Kidney glomerular epithelial cell (primary cell): Measurements from ENCODE around the gene TMEM205.

Experiments
- DNase-seq: peaks from one replicate; lab custom pipeline; 2025; lab: John Stamatoyannopoulos, UW

The TMEM205 gene

DNA sequence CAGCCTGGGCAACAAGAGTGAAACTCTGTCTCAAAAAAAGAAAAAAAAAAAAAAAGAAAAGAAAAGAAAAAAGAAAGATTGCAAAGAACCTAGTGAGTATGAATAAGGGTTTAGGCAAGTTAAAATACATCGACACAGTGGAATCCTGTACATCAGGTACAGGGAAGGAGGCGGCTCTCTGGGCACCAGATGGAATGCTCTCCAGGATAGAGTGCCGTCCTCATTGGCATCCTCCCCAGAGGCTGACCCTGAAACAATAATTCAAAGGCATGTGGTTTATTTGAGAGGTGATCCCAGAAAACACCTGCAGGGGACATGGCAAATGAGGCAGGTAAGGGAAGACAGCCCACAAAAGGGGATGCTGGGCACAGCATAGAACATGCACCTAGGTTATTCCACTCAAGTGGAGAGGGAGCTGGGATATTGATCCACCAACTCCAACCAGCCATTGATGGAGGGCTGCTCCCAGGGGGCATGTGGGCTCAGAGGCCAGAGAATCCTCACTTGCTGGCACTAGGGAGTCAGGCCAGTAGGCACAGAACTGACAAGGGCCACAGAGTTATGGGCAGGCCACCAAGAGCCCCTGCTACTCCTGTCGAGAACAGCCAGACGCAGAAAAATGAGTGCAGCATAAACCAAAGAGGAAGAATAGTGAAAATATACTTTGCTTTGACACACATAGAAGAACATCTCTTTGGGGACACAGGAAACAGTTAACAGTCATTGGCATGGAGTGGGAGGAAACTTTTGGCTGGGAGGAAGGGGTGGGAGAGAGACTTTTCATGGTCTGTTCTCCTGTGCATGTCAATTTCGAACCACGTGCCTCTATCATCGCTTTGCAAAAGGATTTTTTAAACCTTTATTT lies 45.9 kb downstream of the TMEM205 start:
- no peak for DNase-seq

GRCh38 chr19:11296264-11296663 lies 49.8 kb downstream of the TMEM205 start:
- DNase-seq, result no peak

DNA sequence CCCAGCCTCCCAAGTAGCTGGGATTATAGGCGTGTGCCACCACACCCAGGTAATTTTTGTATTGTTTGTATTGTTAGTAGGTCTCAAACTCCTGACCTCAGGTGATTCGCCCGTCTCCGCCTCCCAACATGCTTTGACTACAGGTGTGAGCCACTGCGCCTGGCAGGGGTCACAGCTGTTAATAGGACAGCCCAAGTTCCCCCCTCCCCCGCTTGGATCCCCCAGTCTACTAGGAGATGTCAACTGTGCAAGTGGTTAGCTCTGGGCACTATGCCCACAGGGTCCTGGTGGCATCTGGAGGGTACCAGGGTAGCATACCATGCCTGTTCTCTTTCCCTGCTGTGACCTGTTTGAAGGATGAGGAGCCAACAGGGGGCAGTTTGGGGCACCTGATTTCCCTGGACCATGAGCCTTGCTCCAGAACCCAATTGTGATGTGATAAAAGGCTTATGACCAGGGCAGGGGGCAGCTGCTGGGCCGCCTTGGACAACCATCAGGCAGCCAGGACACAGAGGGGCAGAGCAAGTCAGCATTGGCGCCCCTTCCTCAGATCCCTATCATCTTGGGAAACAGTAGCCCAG lies 50.3 kb downstream of the TMEM205 start, which contains the start of gene TSPAN16:
Gene TSPAN16, plus strand, starts transcription at position 496 of the 581 bp plus-strand sequence. CDS start 138 bp downstream, outside the sequence.
- DNase-seq, result no peak

DNA sequence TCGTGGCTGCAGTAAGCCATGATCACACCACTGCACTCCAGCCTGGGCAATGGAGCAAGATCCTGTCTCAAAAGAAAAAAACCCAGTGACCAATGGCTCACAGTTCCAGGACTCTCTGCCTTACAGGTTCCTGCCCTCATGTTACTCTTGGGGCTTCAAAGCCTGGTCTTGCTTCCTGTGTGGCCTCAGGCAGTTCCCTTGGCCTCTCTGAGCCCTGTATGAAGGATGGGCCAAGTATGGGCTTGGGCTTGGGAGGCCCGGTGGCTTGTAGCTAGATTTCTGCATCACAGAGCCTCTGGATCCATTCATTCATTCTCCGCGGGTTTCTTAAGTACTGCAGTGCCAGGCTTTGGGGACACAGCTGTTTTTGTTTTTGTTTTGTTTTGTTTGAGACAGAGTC lies 50.9 kb downstream of the TMEM205 start:
- DNase-seq, result no peak

DNA sequence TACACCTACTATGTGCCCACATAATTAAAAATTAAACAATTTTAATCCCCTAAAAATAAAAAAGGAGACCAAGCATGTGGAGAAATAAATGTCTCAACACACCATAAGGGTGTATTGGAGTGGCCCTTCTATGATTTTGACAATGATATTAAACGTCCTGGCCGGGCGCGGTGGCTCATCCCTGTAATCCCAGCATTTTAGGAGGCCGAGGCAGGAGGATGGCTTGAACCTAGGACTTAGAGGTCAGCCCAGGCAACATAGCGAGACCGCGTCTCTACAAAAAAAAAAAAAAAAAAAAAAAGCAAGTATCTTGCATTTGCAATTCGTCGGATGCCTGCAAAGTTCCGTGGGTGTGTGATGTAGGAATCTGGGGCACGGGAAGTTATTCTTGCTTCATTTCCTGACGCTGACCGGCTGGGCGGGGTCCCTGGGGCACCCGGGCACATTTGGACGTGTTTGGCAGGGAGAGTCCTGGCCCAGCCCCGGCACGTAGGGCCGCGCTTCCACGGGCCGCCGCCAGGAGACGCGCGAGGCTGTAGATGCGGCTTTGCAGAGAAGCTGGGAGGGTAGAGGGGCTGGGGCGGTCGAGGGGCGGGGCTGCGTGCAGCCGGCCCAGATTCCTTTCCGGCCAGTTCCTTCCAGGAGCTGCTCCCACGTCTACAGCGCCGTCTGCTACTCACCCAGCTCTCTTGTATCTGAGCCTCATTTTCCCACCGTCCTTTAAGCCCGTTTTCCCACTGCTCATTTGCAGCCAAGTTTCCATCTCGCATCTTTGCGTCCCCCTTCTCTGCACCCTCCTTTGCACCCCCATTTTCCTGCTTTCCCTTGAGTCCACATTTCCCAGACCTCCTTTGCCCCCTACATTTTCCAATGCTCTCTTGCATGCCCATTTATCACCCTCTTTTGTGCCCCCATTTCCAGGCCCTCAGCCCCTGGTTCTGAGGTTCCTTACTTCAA lies 52.4 kb downstream of the TMEM205 start:
- DNase-seq, result peak; percentile 84
